Measurements from ENCODE around the gene RERG. TPM values are rescaled to one million over a fixed set of nuclear protein-coding genes. Genes with fewer than 3 reads are reported as not detected.

Gene RERG
- total and polyA plus RNA-seq, 7 donors: 1.6 to 3.1 (median 2.3) TPM

- TF ChIP-seq CTCF (IDR thresholded peaks at IDR 0.05): no peak
- WGBS, 3 donors: 82 to 87% (median 83%) methylated on average over 3 of the region's 3 CpGs
- no peak overlapping the region for H3K4me3 ChIP-seq
- no peaks in the 10 kb centered on the region for H3K27me3 ChIP-seq (ENCODE audit: insufficient read depth in 3 of 3, low read length in 2 of 3)
- no peaks in the 10 kb centered on the region for H3K36me3 ChIP-seq (ENCODE audit: insufficient read depth in 1 of 2, low read depth in 1 of 2)
- no peak for DNase-seq
- H3K27ac ChIP-seq: no peak overlapping the region
- no peak for ATAC-seq
- peaks cover 3% of the 10 kb centered on the region for H3K4me1 ChIP-seq
- intact Hi-C loops (cut with DNase I): no loop called here
- H3K9me3 ChIP-seq: no peaks in the 10 kb centered on the region
Observed at GRCh38 chr12:15243102-15243501, 21.9 kb upstream of the RERG start.

GRCh38 chr12:15240898-15241297 lies 19.7 kb upstream of the RERG start:
- no peak for DNase-seq
- H3K4me1 ChIP-seq: peaks cover 3% of the 10 kb centered on the region
- WGBS, 3 donors: 68 to 74% (median 73%) methylated on average over 4 of the region's 4 CpGs

GRCh38 chr12:15234508-15234907 lies 13.3 kb upstream of the RERG start:
- H3K9me3 ChIP-seq: no peaks in the 10 kb centered on the region
- H3K27me3 ChIP-seq (ENCODE audit: insufficient read depth in 3 of 3, low read length in 2 of 3): peaks cover 0 to 2% (median 0%) of the 10 kb centered on the region in 3 donors
- TF ChIP-seq CTCF (IDR thresholded peaks at IDR 0.05): no peak
- intact Hi-C loops (cut with DNase I): no loop called here
- ATAC-seq: no peak
- peak in 1 of 2 donors; percentile 35 for DNase-seq
- WGBS, 3 donors: 73 to 90% (median 85%) methylated on average over 4 of the region's 4 CpGs
- H3K36me3 ChIP-seq (ENCODE audit: insufficient read depth in 1 of 2, low read depth in 1 of 2): no peaks in the 10 kb centered on the region
- H3K27ac ChIP-seq: no peak overlapping the region
- no peak overlapping the region for H3K4me3 ChIP-seq
- H3K4me1 ChIP-seq: no peaks in the 10 kb centered on the region

More at GRCh38 chr12:15240898-15241297, 19.7 kb upstream of the RERG start:
- Histone ChIP-seq H3K27me3 (ENCODE audit: insufficient read depth in 3 of 3, low read length in 2 of 3) (peaks cover 0 to 2% (median 0%) of the 10 kb centered on the region in 3 donors), H3K27ac (no peak overlapping the region), H3K4me3 (no peak overlapping the region), H3K36me3 (ENCODE audit: insufficient read depth in 1 of 2, low read depth in 1 of 2) (no peaks in the 10 kb centered on the region), H3K9me3 (no peaks in the 10 kb centered on the region)
- TF ChIP-seq CTCF (IDR thresholded peaks at IDR 0.05): no peak
- intact Hi-C loops (cut with DNase I): no loop called here
- ATAC-seq: no peak

GRCh38 chr12:15234011-15234410 lies 12.8 kb upstream of the RERG start:
- intact Hi-C loops (cut with DNase I): no loop called here
- TF ChIP-seq CTCF (IDR thresholded peaks at IDR 0.05): no peak

GRCh38 chr12:15232959-15233358 lies 11.7 kb upstream of the RERG start:
- H3K36me3 ChIP-seq (ENCODE audit: insufficient read depth in 1 of 2, low read depth in 1 of 2): no peaks in the 10 kb centered on the region
- H3K27ac ChIP-seq: no peak overlapping the region
- ATAC-seq: no peak
- no peaks in the 10 kb centered on the region for H3K9me3 ChIP-seq
- no peaks in the 10 kb centered on the region for H3K4me1 ChIP-seq
- intact Hi-C loops (cut with DNase I): no loop called here
- TF ChIP-seq CTCF (IDR thresholded peaks at IDR 0.05): no peak
- DNase-seq: no peak
- no peak overlapping the region for H3K4me3 ChIP-seq
- 39 to 57% (median 44%) methylated on average over 1 of the region's 1 CpG for WGBS, 3 donors
- peaks cover 0 to 2% (median 0%) of the 10 kb centered on the region in 3 donors for H3K27me3 ChIP-seq (ENCODE audit: insufficient read depth in 3 of 3, low read length in 2 of 3)

More at GRCh38 chr12:15234011-15234410, 12.8 kb upstream of the RERG start:
- DNase-seq: no peak
- H3K4me3 ChIP-seq: no peak overlapping the region
- no peaks in the 10 kb centered on the region for H3K9me3 ChIP-seq
- H3K4me1 ChIP-seq: no peaks in the 10 kb centered on the region
- no peak overlapping the region for H3K27ac ChIP-seq
- 58 to 68% (median 67%) methylated on average over 1 of the region's 1 CpG for WGBS, 3 donors
- peaks cover 0 to 2% (median 0%) of the 10 kb centered on the region in 3 donors for H3K27me3 ChIP-seq (ENCODE audit: insufficient read depth in 3 of 3, low read length in 2 of 3)
- ATAC-seq: no peak
- no peaks in the 10 kb centered on the region for H3K36me3 ChIP-seq (ENCODE audit: insufficient read depth in 1 of 2, low read depth in 1 of 2)

Data from psoas muscle (tissue), 8 donors.